ENCODE measurements around the gene COPZ2. TPM values are rescaled to one million over a fixed set of nuclear protein-coding genes. Genes with fewer than 3 reads are reported as not detected.

The COPZ2 gene
- total RNA-seq, 2 donors from 2014 or later: 4.3 to 9.9 TPM

DNA sequence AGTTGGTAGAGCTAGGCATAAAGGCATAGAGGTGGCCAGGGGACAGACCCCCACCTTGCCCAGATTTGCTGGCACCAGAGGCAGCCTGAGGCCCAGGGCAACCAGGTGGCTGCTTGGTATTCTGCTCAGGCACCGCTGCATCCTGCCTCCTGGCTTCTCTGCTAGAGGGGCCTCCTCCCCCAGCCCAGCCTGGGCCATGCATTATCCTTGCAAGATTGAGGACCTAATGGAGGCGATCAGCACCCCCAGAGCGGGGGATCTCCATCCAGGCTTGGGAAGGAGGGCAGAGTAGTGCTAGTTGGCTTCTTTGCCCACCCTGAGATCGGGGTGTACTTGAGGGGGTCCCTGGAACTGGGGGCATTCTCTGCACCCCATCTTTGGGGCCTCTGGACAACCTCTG, 42.9 kb downstream of the COPZ2 start:
- no peak overlapping the region for H3K4me3 ChIP-seq
- H3K9ac ChIP-seq (ENCODE audit: low read depth in 2 of 2, low read length in 2 of 2): no peak overlapping the region
- no peak overlapping the region for H3K27ac ChIP-seq
- intact Hi-C loops (cut with DNase I): no loop called here
- TF ChIP-seq, protein P1, sequence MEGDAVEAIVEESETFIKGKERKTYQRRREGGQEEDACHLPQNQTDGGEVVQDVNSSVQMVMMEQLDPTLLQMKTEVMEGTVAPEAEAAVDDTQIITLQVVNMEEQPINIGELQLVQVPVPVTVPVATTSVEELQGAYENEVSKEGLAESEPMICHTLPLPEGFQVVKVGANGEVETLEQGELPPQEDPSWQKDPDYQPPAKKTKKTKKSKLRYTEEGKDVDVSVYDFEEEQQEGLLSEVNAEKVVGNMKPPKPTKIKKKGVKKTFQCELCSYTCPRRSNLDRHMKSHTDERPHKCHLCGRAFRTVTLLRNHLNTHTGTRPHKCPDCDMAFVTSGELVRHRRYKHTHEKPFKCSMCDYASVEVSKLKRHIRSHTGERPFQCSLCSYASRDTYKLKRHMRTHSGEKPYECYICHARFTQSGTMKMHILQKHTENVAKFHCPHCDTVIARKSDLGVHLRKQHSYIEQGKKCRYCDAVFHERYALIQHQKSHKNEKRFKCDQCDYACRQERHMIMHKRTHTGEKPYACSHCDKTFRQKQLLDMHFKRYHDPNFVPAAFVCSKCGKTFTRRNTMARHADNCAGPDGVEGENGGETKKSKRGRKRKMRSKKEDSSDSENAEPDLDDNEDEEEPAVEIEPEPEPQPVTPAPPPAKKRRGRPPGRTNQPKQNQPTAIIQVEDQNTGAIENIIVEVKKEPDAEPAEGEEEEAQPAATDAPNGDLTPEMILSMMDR (IDR thresholded peaks at IDR 0.05): no peak
- H3K9me3 ChIP-seq: no peaks in the 10 kb centered on the region
- H3K4me1 ChIP-seq: no peaks in the 10 kb centered on the region
- H3K36me3 ChIP-seq: no peaks in the 10 kb centered on the region
- DNase-seq: no peak
- no peaks in the 10 kb centered on the region for H3K27me3 ChIP-seq

DNA sequence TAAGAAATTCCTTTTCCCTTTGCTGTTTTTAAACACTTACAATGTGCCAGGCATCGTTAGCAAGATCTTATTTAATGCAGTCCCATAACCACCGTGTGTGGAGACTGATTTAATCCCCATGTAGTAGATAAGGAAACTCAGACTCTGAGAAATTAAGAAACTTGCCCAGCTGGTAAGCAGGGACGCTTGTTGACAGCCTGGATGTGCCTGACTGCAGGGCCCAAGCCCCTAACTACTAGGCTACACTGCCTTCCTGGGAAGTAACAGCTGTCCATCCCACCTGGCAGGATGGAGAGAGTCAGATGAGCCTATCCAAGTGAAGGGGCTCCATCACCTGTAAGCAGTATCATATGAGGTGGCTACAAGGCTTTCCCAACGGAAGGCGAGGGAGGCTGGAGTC, 43.6 kb downstream of the COPZ2 start:
- H3K27ac ChIP-seq: no peak overlapping the region
- TF ChIP-seq, protein P1 (IDR thresholded peaks at IDR 0.05): no peak
- H3K36me3 ChIP-seq: no peaks in the 10 kb centered on the region
- H3K4me3 ChIP-seq: no peak overlapping the region
- DNase-seq: no peak
- H3K9me3 ChIP-seq: no peaks in the 10 kb centered on the region
- no peak overlapping the region for H3K9ac ChIP-seq (ENCODE audit: low read depth in 2 of 2, low read length in 2 of 2)
- intact Hi-C loops (cut with DNase I): no loop called here
- no peaks in the 10 kb centered on the region for H3K27me3 ChIP-seq
- no peaks in the 10 kb centered on the region for H3K4me1 ChIP-seq

DNA sequence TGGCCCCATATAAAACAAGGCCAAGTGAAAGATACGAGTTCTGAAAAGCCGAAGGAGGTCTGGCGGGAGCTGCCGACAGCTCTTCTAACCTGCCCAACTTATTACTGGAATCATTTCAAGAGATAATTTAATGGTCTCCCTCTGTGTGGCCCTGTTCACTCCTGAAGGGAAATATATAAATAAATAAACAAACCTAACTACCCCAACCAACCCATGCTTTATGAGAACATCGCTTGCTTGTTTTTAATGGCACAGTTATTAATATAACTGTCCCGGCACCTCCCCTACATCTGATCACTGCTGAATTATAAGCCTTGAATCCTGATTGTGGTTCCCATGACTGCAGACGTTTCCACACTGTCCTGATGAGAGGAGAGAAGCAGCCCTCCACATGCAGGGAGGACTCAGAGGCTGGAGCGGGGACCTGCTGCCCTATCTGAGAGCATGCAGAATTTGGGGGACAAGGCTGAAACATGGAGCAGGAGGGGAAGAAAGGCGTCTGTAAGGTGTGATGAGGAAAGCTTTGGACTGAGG, 44.5 kb downstream of the COPZ2 start:
- no peaks in the 10 kb centered on the region for H3K9me3 ChIP-seq
- no peaks in the 10 kb centered on the region for H3K36me3 ChIP-seq
- no peak overlapping the region for H3K9ac ChIP-seq (ENCODE audit: low read depth in 2 of 2, low read length in 2 of 2)
- no peaks in the 10 kb centered on the region for H3K27me3 ChIP-seq
- intact Hi-C loops (cut with DNase I): no loop called here
- TF ChIP-seq, protein P1 (IDR thresholded peaks at IDR 0.05): no peak
- H3K4me1 ChIP-seq: no peaks in the 10 kb centered on the region
- no peak for DNase-seq
- no peak overlapping the region for H3K27ac ChIP-seq
- no peak overlapping the region for H3K4me3 ChIP-seq

DNA sequence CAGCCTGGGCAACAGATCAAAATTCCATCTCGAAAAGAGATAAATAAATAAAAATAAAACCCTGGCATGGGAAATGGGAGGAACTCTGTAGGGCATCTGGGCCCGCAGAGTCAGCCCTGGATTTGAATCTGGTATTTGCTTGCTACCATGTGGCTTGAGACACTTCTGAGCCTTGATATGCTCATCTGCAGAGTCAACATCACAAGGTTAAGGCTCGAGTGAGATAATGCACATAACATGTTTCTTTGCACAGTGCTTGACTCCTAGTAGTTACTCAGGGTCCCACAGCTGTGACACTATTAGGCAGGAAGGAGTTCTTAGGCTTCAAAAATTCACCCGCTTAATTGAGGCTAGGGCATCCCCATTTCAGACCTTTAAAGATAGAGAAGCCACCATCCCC, 45.4 kb downstream of the COPZ2 start:
- H3K9ac ChIP-seq (ENCODE audit: low read depth in 2 of 2, low read length in 2 of 2): no peak overlapping the region
- H3K27me3 ChIP-seq: no peaks in the 10 kb centered on the region
- intact Hi-C loops (cut with DNase I): no loop called here
- no peak for DNase-seq
- TF ChIP-seq, protein P1 (IDR thresholded peaks at IDR 0.05): no peak
- H3K36me3 ChIP-seq: no peaks in the 10 kb centered on the region
- H3K9me3 ChIP-seq: no peaks in the 10 kb centered on the region
- H3K4me1 ChIP-seq: no peaks in the 10 kb centered on the region
- no peak overlapping the region for H3K27ac ChIP-seq
- no peak overlapping the region for H3K4me3 ChIP-seq

DNA sequence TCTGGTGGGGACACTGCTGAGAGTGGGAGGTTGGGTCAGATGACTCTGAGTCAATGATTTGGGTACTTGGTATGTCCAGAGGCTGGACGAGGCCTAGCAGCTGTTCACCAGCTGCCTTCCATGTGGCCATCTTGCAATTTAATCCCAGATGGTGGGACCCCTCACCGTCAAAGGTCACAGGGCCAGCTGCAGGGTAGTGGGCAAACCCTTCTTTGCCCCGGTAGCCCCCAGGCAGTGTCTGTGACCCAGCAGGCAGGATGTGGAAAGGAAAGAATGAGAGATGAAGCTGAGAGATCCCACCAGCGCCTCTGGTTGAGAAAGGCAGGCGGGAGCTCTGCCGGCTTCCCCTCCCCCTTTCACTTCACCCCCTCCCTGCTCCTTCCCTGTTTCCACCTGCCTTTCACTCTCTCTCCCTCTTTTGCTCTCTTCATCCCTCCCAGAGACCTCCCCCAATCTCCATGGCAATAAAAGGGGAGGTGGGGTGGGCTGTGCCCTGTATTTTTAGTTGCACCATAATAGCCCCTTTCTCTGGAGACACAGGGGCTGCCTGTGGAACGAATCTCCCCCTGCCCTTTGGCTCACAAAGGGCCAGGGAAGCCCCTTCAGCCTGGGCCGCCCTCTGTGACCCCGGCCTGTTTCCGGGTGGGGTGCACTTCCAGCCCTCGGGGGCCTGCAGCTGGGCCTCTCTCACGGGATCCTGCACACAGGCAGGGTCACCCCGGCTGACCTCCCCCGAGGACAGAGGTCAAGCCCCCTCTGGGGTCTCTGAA, 46.5 kb downstream of the COPZ2 start:
- intact Hi-C loops (cut with DNase I): no loop called here
- Histone ChIP-seq H3K9ac (ENCODE audit: low read depth in 2 of 2, low read length in 2 of 2) (no peak overlapping the region), H3K27ac (no peak overlapping the region), H3K4me1 (no peaks in the 10 kb centered on the region), H3K9me3 (no peaks in the 10 kb centered on the region), H3K36me3 (no peaks in the 10 kb centered on the region), H3K4me3 (no peak overlapping the region), H3K27me3 (no peaks in the 10 kb centered on the region)
- DNase-seq: no peak
- TF ChIP-seq, protein P1 (IDR thresholded peaks at IDR 0.05): no peak

Data from colonic mucosa (tissue), 4 donors.